ENCODE data around the gene CERCAM.

- TF ChIP-seq CTCF (conservative IDR thresholded peaks at IDR 0.05; ENCODE audit: low read depth in 2 of 2) (no peak), JUNB (IDR thresholded peaks at IDR 0.05; ENCODE audit: unreplicated experiment) (no peak), ETS1 (IDR thresholded peaks at IDR 0.05) (no peak), POLR2AphosphoS5 (IDR thresholded peaks at IDR 0.05; ENCODE audit: low read depth) (no peak), EZH2 (IDR thresholded peaks at IDR 0.05; ENCODE audit: low read depth, unreplicated experiment) (no peak), REST (IDR thresholded peaks at IDR 0.05; ENCODE audit: unreplicated experiment) (no peak), CREB1 (CRISPR knock-in tag; IDR thresholded peaks at IDR 0.05; ENCODE audit: low read depth) (no peak), EZH2phosphoT487 (IDR thresholded peaks at IDR 0.05; ENCODE audit: unreplicated experiment) (no peak), ZNF462 (CRISPR knock-in tag; IDR thresholded peaks at IDR 0.05) (no peak), ZNF331 (CRISPR knock-in tag; IDR thresholded peaks at IDR 0.05; ENCODE audit: low read depth) (no peak), STAT1 (IDR thresholded peaks at IDR 0.05; ENCODE audit: unreplicated experiment) (no peak)
Observed at GRCh38 chr9:128435611-128436010, 15.0 kb downstream of the CERCAM start.
